NCI-H82 treated with DMSO at 0.1 percent for 48 hours (cell line): ENCODE results near the gene GTF2H3.

Experiments
- DNase-seq: peaks from one replicate; lab custom pipeline; 2025; ENCODE audit not compliant: unreplicated experiment; lab: John Stamatoyannopoulos, UW

Gene GTF2H3

DNA sequence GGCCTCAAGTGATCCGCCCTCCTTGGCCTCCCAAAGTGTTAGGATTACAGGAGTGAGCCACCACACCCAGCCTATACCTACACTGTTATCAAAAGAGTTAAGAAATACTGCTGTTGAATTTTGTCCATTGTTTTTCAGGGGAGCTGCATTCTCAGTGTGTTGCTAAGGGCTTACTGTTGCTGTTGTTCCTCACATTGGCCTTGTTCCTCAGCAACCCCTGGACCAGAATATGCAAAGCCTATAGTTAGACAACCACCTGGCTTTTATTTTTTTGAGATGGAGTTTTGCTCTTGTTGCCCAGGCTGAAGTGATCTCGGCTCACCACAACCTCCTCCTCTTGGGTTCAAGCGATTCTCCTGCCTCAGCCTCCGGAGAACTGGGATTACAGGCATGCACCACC, 73.8 kb downstream of the GTF2H3 start:
- no peak for DNase-seq
